Suppressor macrophage treated with lipopolysaccharide for 4 hours (primary cell): ENCODE results near the gene HOXD12.

Experiments used
- DNase-seq: peaks from one replicate; pipeline ENCODE4 v3.0.0-alpha.2; 2020

The HOXD12 gene

GRCh38 chr2:176122683-176123410 is 23.3 kb downstream of the HOXD12 start, which contains the start of gene HOXD9:
TSS of gene HOXD9 (plus strand) at chr2:176122719. CDS start at chr2:176122769, 50 bp downstream.
- DNase-seq = no peak

DNA sequence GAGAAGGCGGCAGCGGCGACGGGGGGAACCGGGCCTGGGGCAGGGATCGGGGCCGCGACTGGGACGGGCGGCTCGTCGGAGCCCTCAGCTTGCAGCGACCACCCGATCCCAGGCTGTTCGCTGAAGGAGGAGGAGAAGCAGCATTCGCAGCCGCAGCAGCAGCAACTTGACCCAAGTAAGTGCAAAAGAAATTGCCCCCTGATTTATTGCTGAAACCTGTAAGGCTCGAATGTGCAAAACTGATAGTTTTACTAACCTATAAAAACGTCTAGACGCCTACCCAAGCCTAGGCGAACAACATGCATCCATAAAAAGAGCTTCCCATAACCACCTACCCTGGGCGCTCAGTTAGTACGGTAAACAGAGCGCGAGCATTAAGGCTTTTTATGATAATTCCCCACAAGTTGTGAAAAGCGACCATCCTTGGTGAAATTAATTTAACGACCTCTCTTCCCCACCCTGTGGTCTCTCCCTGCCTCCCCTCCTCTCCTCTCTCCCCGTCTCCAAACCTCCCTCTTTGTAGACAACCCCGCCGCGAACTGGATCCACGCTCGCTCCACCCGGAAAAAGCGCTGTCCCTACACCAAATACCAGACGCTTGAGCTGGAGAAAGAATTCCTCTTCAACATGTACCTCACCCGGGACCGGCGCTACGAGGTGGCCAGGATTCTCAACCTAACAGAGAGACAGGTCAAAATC is 24.0 kb downstream of the HOXD12 start:
- DNase-seq = no peak

DNA sequence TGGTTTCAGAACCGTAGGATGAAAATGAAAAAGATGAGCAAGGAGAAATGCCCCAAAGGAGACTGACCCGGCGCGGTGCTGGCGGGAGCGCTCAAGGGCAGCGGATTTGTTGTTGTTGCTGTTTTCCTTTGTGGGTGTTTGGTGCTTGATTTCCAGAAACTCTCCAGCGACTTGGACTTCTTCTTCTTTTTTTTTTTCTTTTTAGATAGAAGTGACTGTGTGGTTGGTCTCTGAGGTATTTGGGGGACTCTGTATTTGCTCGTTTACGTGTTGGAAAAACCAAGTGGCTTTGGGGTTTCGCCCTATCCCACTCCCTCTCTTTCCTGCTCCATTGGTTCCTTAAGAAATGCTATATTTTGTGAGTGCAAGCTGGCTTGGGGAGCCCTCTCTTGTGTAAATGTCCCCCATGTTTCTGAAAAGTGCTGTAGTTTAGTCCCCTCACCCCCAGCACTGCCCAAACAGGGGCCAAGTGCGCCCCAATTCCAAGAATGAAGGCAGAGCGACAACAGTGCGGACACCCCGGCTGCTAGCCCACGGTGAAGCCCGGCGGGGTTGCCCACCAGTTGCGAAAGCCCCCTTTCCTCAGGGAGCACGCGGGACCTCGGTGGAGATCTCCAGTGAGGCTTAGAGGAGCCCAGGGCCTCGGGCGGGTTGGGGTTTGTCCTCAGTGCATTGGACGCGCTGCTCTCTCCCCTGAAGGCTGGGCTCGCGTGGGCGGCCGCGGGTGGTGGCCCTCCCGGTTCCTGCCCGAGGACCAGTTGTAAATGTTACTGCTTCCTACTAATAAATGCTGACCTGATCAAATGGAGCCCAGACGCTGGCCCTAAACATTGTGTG is 24.7 kb downstream of the HOXD12 start:
- no peak for DNase-seq

DNA sequence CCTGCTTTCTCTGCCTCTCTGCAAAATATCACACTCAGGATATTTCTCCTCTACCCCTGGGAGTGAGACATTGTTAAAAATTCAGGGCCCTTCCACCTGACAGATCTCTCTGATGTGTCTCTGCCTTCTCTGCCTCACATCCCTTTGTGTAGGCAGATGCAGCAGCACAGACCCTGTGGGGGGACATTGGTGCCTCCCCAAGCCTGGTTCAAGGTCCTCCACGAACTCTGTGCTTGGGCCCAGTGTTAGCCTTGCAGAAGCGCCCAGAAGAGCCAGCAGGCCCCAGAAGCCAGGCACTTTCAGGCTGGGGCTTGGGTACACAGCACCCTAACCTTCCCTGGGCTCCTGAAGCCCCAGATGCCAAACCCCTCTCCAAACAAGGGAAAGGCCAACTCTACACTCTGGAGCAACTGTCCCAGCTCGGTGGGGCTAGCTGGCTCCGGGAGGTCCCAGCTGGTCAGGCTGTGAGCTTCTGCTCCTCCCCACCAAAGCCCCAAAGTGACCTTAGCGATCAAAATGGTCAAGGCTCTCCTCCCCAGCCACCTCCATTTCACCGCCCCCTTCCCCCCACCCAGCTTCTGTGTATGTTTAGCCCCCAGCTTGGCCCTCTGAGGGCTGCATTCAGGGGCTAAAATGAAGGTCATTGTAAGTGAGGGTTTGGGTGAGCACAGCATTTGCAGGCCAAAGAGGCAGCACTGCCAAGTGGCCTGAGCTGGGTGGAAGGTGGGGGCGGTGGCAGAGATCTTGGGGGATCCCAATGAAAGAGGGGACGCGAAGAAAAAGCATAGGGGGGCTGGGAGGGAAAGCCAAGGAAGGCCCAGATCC is 25.6 kb downstream of the HOXD12 start:
- no peak for DNase-seq

DNA sequence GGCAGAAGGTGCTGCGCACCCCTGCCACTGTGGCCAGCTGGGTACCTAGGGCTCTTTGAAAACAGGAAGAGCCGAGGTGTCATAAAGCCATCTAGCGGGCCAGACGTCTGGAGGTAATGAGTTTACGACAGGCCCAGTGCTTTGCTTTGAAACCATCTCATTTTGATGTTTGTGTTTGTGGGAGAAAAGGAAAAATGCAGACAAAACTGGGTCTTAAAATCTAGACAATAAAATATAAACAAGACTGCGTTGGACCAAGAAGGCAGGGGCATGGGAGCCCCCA is 26.1 kb downstream of the HOXD12 start:
- DNase-seq = no peak

GRCh38 chr2:176126929-176127773 is 27.6 kb downstream of the HOXD12 start:
- DNase-seq = peak; percentile 81

- no peak for DNase-seq
Measured at GRCh38 chr2:176127774-176128072, 28.1 kb downstream of the HOXD12 start.

DNA sequence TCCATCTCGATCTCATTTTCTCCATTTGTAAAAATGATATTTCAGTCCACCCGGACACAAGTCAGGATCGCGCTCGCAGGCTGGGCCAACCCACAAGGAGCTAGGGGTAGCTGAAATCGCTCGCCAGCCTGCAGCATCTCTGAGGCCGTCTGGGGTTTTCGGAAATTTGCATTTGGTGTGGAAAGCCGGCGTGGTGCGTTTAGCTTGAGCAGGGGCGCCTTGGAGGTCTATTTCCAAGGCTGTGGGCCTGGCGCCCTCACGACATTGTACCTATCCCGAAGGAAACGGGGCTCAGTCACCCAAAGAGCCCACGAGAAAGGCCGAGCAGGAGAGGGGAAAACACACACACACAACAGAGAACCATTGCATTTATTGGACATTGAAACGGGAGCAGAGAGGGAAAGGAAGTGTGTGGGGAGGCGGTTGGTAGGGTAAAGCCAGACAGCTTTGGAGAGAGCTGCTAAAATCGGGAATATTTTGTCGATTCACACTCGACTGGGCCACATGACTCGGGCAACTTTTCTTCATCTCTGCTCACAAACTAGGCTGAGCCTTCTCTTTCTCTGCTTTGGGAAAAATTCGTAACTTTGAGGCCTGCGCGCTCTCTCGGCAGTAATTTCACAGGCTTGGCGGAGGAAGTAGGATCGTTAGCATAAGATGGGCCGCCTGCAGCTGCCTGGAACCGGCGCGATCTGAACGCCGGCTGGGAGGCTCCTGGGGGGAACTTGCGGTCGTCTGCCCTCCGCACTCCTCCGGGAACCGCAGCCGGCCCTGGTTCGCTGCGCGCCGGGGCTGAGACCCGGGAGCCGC is 28.8 kb downstream of the HOXD12 start:
- no peak for DNase-seq

DNA sequence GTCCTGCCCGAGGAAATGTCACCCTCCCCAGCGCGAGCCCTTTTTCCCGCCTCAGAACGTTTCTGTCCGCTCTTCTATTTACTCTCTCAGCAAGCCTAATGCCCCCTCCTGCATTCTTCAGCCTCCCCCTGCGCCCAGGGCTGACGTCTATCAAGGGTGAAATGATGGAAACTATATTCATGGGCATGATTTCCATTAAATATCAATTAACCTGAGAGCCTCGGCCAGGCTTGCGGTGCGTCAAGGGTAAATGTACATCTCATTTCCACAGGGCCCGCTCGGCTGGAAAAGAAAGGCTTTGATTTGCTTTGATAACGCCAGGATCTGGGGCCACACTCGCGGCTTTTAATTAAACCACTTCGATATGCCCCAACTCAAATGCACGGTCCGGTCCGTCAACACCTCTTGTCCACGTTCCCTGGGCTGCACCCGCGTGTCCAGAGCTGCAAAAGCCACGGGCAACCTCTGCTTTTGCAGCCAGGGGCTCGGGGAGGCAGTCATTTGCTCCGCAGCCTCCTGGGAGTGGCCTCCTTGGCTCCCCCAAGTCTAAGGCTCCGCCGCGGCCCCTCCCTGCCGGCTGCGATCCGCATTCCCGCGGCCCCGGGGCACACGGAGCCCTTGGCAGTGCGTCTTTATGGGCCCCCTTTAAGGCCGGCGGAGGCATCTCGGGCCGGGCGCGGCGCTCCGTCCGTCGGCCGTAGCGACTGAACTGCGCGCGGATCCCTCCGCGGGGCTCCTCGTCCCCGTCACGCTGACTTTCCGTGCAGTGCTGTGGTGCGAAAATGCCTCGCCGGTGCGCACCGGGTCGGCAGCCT is 29.6 kb downstream of the HOXD12 start, which contains the start of gene HOXD8:
HOXD8 (plus strand) TSS at position 724 of the 815 bp plus-strand sequence. CDS start 662 bp downstream, outside the sequence.
- DNase-seq = peak; percentile 25

DNA sequence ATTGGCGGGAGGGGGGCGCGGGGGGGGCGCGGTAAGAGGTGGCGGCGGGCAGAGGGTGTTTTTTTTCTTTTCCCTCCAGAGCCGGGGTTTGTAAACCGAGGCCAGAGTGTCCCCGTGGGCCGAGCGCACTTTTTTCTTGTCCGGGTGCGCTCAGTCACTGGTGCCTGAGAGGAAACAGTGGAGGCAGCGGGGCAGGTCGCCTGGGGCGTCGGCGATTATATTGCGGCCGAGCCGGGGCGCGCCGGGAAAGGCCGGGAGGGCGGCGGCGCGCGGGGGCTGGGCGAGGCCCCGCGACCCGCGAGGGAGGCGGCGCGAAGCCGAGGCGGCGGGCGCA is 30.2 kb downstream of the HOXD12 start:
- DNase-seq = no peak

- DNase-seq = peak; percentile 18
Measured at GRCh38 chr2:176130147-176130956, 30.8 kb downstream of the HOXD12 start.

GRCh38 chr2:176130957-176131847 is 31.6 kb downstream of the HOXD12 start:
- DNase-seq = no peak

GRCh38 chr2:176131848-176132158 is 32.2 kb downstream of the HOXD12 start:
- DNase-seq = no peak

- peak; percentile 30 for DNase-seq
Measured at GRCh38 chr2:176132205-176133171, 32.9 kb downstream of the HOXD12 start.

DNA sequence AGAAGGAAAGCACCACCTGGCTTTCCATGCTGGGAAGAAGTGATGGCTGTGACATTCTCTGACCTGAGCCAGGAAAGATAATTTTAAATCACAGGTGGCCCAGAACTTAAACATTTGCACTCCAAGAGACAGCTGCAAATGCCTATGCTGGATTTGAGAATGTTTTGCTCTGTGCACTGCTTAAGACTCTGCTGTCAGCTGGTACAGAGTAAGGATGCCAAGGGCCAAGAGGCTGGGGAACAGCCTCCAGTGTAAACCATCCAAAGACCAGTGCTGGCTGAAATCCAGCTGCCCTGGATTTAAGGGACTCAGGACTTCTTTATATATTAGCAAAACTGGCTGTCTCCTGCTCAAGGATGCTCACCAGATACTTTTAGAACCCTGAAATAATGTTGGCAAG is 33.8 kb downstream of the HOXD12 start:
- no peak for DNase-seq

GRCh38 chr2:176134035-176134434 is 34.4 kb downstream of the HOXD12 start:
- DNase-seq = no peak

- DNase-seq = no peak
Measured at GRCh38 chr2:176135035-176135440, 35.4 kb downstream of the HOXD12 start.
